ENCODE results near the gene COL10A1. TPM values are rescaled to one million over a fixed set of nuclear protein-coding genes. Genes with fewer than 3 reads are reported as not detected.

Gene COL10A1
- total and polyA plus RNA-seq, 2 of the 4 experiments (the other 2 are of a cell fraction), result 0.05 TPM; not detected in 1

- H3K27ac ChIP-seq (ENCODE audit: insufficient read depth, low read length), result no peak overlapping the region
- no peak for TF ChIP-seq RCOR1 (IDR thresholded peaks at IDR 0.05; ENCODE audit: insufficient replicate concordance, low read length)
- no peak for TF ChIP-seq CEBPB (IDR thresholded peaks at IDR 0.05; ENCODE audit: low read depth, low read length)
- H2AK5ac ChIP-seq (ENCODE audit: low read depth, low read length), result no peak overlapping the region
- no peaks in the 10 kb centered on the region for H3K9me3 ChIP-seq (ENCODE audit: control insufficient read depth, insufficient read depth, low read length)
- no peak overlapping the region for H3K23ac ChIP-seq (ENCODE audit: low read depth, low read length)
- dilution Hi-C loops (cut with HindIII; ENCODE audit: low sequenced_read_pairs, unreplicated experiment), result no loop called here
- no peak overlapping the region for H2BK20ac ChIP-seq (ENCODE audit: low read depth, low read length)
- in situ Hi-C loops (cut with MboI; ENCODE audit: low sequenced_read_pairs), result no loop called here
- peaks cover 20 to 22% of the 10 kb centered on the region in 2 experiments; a peak in 3 of 4 replicates for H3K79me1 ChIP-seq (ENCODE audit: low read depth in 1 of 2, low read length in 2 of 2)
- no peaks in the 10 kb centered on the region for H3K9me1 ChIP-seq (ENCODE audit: insufficient read depth, low read length)
- H3K56ac ChIP-seq (ENCODE audit: extremely low read depth, insufficient read depth, low read length), result no peak overlapping the region
- no peak overlapping the region for H3K4me3 ChIP-seq (ENCODE audit: insufficient read depth, low read depth, low read length)
- H2BK120ac ChIP-seq (ENCODE audit: low read depth, low read length), result no peak overlapping the region
- H3K4ac ChIP-seq (ENCODE audit: low read depth, low read length), result no peak overlapping the region
- intact Hi-C loops (cut with micrococcal nuclease), result no loop called here
- CTCF ChIA-PET, result no interaction called here
- H4K8ac ChIP-seq (ENCODE audit: low read depth in 2 of 2, low read length in 2 of 2), result 0 out of 4 replicates have a peak overlapping the region, but pooled peaks of 1 of the 2 experiments have one; percentile 1
- H3K14ac ChIP-seq (replicated peaks; ENCODE audit: low read depth, low read length), result no peak overlapping the region
- no peak overlapping the region for H3K18ac ChIP-seq (ENCODE audit: low read depth, low read length)
- no peak overlapping the region for H2AK9ac ChIP-seq (replicated peaks; ENCODE audit: low read depth, low read length, poor library complexity)
- no peak overlapping the region for H2BK15ac ChIP-seq (ENCODE audit: low read depth, low read length)
- no TSS peak for BruUV-seq (replicated peaks)
- WGBS, 2 experiments (ENCODE audit: extremely low coverage in 2 of 2, insufficient read length in 1 of 2), result 100% methylated on average over 1 of the region's 4 CpGs; no CpG with 5 or more reads in 1 of the 2 experiments
- POLR2A ChIA-PET (ENCODE audit: unreplicated experiment), result no interaction called here
- H2AFZ ChIP-seq (replicated peaks; ENCODE audit: low read length, poor library complexity), result no peak overlapping the region
- no peak overlapping the region for H3K9ac ChIP-seq (ENCODE audit: low read depth, low read length)
- no peak for ATAC-seq (ENCODE audit: low read depth)
- peaks cover 20% of the 10 kb centered on the region for H3K4me1 ChIP-seq (ENCODE audit: control insufficient read depth, insufficient read depth, low read length)
- H2BK5ac ChIP-seq (ENCODE audit: low read depth, low read length, poor library complexity, severe bottlenecking), result no peak overlapping the region
- DNase-seq, result no peak
- no peak overlapping the region for H4K5ac ChIP-seq (ENCODE audit: low read depth, low read length)
- H3K36me3 ChIP-seq (ENCODE audit: control insufficient read depth, insufficient read depth, low read length), result 0 out of 2 replicates have a peak, but pooled peaks cover 2% of the 10 kb centered on the region
- no peaks in the 10 kb centered on the region for H3K27me3 ChIP-seq (ENCODE audit: control insufficient read depth, insufficient read depth, low read length)
- no peak overlapping the region for H3K4me2 ChIP-seq (ENCODE audit: low read depth, low read length)
- H4K91ac ChIP-seq (ENCODE audit: insufficient read depth, low read depth, low read length), result no peak overlapping the region
- no peaks in the 10 kb centered on the region for H4K20me1 ChIP-seq (ENCODE audit: insufficient read depth, low read length)
Measured at GRCh38 chr6:116102873-116103272, 23.1 kb downstream of the COL10A1 start.
